ENCODE measurements around the gene SIM2.

The SIM2 gene

DNA sequence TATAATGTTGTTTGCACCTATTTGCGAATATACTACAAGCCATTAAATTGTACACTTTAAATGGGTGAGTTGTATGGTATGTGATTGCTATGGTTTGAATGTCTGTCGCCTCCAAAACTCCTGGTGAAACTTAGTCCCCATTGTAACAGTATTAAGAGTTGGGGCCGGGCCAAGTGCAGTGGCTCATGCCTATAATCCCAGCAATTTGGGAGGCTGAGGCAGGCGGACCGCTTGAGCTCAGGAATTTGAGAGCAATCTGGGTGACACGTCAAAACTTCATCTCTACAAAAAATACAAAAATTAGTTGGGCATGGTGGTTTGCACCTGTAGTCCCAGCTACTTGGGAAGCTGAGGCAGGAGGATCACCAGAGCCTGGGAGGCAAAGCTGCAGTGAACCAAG lies 12.0 kb upstream of the SIM2 start:
- DNase-seq = no peak

DNA sequence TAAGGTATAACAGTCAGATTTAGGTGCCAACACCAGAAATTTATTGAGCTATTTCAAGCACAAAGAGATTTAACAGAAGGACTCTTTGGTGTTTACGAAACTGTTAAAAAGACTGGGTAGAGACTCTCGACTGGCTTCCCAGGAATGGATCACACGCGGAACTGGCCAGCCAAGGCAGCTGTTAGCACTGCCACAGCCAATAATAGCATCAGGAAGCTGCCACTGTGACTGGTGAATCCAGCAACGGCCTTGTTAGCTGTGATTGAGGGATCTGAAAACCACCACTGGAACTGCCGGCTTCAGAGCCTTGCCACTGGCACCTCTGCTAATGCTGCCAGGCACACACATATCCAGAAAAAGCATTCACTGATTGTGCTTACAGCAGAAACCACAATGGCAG lies 10.6 kb upstream of the SIM2 start:
- DNase-seq = no peak

DNA sequence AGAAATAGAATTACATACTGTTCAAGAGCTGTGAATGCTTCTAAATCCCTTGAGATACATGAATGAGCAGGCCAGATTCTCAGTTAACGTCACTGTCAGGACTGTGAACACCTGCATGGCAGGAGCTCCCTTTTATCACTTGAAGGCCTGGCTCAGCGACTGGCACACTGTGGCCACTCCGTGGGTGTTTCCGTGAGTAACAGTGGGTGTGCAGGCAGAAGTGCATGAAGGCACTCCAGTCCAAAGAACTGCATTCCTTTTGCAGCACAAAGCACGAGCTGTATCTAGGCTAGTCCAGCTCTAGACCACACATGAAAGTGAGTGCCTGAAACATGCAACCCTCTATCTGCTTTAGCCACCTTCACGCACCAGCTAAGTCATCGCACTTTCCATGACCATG lies 9.6 kb upstream of the SIM2 start:
- no peak for DNase-seq

DNA sequence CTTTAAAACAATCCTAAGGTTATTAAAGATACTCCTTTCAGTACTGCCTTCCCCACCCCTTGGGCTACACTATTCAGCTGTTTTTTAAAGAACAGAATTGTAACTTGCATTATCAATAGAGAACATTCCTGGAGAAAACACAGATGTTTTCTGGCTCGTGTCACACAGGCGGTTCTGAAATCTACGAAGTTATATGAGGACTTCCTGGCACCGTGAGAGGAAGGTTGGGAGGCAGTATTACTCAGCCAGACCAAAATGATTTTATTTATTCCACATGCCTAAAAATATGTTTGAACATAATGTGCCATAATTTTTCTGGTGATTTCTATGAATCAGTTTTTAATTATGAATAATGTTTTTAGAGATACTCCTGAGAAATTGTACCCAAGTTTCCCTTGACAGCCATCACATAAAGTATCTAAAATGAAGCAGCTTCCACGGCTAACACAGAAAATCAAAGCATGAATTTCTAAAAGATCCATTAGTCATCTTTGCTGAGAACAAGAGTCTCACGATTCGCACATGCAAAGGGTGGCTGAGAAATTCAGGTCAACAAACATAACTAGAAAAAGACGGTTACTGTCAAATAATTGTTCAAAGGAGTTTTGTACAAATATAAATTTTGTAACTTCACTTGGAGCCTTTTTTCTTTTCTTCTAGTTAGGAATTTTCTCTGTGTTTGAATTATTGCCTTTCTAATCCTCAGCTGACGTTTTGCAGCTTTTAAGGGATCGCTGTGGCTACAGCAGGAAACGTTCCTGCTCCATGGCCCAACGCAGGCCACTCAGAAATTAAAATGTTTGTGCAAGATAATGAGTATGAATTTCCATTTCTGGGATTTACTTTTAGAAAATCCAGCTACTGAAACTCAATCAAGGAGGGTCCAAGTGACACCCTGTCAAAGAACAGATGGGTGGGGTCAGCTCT lies 8.0 kb upstream of the SIM2 start:
- DNase-seq = no peak

DNA sequence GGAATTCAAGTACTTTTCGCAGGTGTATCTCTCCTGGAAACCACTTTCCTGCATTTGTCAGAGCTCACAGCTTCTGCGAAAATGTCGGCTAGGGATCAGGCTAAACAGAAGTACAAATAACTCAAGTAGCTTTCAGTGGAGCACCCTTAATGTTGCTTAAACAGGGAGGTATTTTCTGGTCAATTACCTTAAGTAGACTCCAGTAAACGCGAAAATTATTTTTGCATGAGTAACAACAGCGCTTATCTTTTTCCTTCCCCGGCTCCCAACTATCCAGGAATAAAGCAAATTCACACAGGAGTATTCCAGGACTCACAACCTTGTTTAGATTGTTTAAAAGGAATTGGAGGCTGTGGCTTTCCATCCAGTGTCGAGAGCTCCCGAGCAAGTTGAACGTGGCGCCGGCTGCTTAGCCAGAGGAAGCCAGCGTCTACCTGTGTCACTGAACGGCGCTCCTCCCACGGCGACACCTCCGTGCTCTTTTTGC lies 7.3 kb upstream of the SIM2 start:
- no peak for DNase-seq

DNA sequence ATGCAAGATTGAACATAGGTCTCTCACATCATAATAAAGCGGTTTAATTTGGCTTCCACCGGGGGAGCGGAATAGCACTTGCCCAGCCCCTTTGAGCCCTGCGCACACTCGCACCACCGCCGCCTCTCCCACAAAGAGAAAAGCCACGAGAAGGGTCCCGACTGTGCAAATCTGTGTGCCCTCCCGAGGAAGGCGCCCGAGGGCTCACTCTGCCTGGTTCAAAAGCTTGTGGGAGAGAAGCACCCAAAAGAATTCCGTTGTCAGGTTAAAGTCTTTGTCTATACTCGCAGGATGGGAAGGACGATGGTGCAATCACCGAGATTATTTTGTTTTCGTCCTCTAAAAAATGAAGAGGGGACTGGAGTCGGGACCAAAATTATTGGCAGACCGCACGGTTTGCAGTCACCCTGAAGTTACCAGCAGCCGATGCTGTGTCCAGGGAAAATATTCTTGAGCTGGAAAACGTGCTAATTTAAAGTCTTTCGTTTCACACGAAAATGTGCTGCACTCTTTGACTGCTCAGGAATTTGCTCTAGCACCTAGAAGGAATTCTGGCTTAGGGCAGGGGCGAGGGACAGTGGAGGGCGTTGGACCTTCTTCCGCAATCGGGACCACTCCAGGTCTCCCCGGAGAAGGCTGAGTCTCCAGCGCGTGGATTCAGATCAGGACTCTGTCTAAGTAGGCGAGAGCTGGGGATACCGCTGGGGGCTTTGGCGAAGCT lies 6.6 kb upstream of the SIM2 start:
- DNase-seq = peak in 1 of 2 experiments; percentile 32

DNA sequence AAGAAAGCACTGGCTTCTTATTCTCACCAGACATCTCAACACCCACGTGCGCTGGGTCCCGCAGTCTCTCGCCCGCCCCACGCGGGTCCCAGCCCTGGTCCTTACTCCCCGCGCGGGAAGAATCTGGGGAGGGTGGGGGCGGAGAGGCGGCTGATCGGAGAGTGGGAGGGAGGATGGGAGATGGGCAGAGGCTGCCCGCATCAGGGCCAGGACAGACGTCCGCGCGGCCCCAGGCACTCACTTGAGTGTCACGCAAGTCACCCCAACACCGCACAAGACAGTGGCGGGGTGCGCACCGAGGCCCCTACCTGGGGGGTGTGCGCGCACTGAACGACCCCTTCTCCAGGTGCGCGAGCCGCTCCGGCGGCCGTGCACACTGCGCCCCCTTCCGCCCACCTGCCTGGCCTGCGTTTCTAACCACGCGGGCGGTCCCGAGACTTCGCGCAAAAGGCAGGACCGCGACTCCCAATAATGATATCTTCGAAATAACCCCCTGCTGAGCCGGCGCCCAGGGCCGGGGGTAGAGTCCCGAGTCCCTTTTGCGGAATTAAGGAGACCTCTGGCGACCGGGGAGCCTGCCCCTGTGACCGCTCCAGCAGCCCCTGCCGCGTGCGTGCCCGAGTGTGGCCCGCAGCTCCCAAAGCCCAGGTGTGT lies 6.0 kb upstream of the SIM2 start:
- peak; percentile 28 to 36 for DNase-seq

DNA sequence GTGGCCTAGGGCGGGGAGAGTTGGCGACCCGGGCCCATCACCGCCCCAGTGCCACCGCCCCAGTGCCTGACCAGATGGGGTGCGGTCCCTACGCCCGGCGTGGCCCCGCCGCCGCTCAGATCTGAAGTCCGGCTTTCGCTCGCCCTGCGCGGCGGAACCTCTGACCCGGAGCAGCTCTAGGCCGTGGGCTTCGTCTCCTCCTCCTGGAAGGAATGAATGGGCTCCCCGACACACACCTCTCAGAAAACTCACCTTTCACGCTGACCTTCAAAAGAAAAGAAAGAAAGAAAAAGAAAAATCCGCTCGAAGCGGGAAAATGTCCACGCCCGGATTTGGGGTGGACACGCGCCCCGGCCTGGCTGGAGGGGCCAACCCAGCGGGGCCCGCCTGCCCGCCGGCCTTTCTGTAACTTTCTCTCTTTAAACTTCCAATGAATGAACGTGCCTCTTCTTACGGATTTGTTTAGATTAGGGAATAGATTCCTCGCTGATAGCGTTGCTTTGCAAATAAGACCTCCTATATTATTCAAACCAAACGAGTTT lies 5.4 kb upstream of the SIM2 start:
- no peak for DNase-seq

DNA sequence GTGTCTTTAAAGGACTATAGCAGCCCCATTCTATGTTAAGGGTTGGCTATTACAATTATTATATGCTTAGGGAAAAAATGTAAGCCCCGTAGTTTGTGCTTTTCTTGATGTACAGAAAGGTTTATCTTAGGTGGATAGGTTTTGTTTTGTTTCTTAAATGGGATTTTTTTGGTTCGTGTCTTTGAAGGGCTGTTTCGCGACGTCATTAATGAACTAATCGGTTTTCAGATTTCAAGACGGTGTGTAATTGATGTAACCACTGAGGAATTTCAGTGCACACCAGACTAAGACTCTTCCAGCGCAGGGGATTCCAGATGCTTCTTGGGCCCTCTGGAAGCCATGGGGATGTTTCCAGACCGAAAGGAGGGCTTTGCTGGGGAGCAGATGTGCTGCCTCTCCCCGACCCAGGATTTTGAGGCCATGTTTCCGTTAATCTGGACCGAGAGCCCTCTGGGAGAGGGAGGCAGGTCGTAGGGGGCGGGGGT lies 4.8 kb upstream of the SIM2 start:
- DNase-seq = no peak

DNA sequence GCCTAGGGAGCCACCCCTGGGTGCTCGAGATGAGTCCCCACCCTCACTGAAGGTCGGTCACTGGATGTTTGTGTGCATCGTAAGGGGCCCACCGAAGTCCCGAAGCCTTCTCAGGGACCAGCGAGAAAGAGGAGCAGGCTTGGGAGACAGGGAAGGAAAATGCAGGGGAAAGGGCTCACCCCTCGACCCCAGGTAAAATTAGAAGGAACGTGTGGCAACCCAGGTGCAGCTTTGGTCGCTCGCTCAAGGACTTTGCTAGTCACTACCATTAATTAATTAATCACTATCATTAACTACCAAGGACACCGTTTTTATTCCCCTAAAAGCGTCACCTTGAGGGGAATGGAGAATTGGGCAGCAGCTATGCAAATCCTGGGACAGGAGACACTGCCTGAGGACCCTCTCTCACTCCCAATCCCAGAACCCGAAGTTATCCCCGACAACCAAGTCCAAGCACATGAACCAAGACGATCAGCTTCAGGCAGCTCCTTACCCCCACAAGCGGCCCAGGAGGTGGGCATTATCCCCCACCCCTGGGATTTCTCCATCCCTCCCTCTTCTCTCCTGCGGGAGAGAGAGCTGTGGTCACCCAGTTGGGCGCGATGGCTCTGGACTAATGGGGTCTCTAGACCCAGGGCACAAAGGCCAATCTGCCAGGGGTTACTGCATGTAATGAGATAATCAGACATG lies 4.2 kb upstream of the SIM2 start:
- no peak for DNase-seq

- no peak for DNase-seq
Measured at GRCh38 chr21:36695283-36695634, 3.7 kb upstream of the SIM2 start.

DNA sequence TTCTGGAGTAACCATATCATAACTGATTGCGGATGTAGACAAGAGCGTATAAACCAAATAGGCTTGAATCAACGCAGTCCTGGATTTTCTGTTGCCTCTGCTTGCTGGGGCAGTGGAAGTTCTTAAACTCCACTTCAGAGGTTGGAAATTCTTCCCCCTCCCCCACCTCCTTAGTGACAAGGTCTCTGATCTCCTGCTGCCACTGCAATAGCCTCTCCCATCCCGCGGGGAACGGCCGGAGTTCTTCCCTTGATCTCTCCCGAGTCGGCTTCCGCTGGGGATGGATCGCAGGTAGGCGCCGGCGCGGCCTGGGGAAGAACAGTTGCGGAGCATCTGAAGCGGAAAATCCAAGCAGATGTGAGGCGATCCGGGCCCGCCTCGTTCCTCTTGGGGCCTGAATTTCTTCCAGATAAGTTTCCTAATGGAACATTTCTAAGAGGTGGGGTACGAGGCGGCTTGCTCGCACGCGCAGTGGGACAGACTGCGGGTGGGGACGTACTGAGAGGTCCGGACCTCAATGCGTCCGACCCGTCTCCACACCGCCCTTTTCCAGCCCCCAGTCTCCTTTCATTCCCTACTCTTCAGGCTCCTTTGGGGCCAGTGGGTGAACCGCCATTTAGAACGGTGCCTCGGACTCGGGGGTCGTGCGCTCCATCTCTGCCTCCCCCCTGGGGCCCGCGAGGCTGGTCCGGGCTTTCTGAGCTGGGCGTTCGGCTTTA lies 3.1 kb upstream of the SIM2 start:
- DNase-seq = peak in 1 of 2 experiments; percentile 31

- DNase-seq = peak; percentile 34 to 38
Measured at GRCh38 chr21:36696390-36697059, 2.4 kb upstream of the SIM2 start.

- DNase-seq = peak; percentile 31 to 37
Measured at GRCh38 chr21:36697060-36697850, 1.7 kb upstream of the SIM2 start.

DNA sequence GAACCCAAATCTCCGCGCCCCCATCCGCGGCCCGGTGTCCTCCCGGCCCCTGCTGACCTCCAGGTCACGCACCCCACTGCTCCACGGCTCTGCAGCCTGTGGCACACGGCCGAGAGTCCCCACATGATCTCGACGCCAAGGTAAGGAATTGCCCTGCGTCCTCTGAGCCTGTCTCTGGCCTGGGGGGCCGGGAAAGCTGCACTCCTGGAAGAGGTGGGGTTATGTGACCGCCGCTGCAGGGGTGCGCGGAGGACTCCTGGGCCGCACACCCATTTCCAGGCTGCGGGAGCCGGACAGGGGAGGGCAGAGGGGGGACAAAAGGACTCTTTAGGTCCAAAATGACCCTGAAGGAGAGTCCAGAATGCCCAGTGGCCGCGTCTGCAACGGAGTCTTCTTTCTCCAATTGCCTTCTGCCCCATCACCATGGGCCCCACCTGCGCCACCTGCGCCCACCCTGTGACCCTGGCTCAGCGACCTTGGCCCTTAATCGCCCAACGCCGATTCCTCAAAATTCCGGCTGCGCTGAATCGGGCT lies 997 bp upstream of the SIM2 start:
- DNase-seq = peak in 1 of 2 experiments; percentile 29

- DNase-seq = peak in 1 of 2 experiments; percentile 43
Measured at GRCh38 chr21:36698385-36698980, 432 bp upstream of the SIM2 start.

- peak in 1 of 2 experiments; percentile 43 for DNase-seq
Measured at GRCh38 chr21:36699546-36700294, 805 bp downstream of the SIM2 start.

GRCh38 chr21:36700295-36700970 lies 1.5 kb downstream of the SIM2 start:
- DNase-seq = peak in 1 of 2 experiments; percentile 26
